ENCODE results near the gene TMEM151A. TPM values are rescaled to one million over a fixed set of nuclear protein-coding genes. Genes with fewer than 3 reads are reported as not detected.
"Not testable (repeated sequence)": the region's sequence is repeated elsewhere in the genome, so short reads cannot be mapped to it uniquely, and the experiment has no call there.

The TMEM151A gene
- total RNA-seq, 1 donor from 2014 or later = 19.2 TPM

- TF ChIP-seq CTCF (IDR thresholded peaks at IDR 0.05; ENCODE audit: partially characterized antibody, unreplicated experiment) = no peak
- Mint-ChIP-seq H3K4me1 (ENCODE audit: low read depth, unreplicated experiment) (peaks cover 9% of the 10 kb centered on the region), H3K4me3 (ENCODE audit: unreplicated experiment) (peak overlapping the region; percentile 11), H3K27ac (ENCODE audit: unreplicated experiment) (no peak overlapping the region), H3K9me3 (ENCODE audit: unreplicated experiment) (peaks cover 4% of the 10 kb centered on the region), H3K27me3 (ENCODE audit: unreplicated experiment) (peaks cover 10% of the 10 kb centered on the region), H3K36me3 (ENCODE audit: unreplicated experiment) (peaks cover 10% of the 10 kb centered on the region)
- DNase-seq = no peak
Observed at GRCh38 chr11:66247801-66248200, 43.9 kb upstream of the TMEM151A start.

GRCh38 chr11:66248903-66249302 lies 42.8 kb upstream of the TMEM151A start:
- DNase-seq = no peak
- Mint-ChIP-seq H3K4me1 (ENCODE audit: low read depth, unreplicated experiment) (peaks cover 16% of the 10 kb centered on the region), H3K27ac (ENCODE audit: unreplicated experiment) (no peak overlapping the region), H3K36me3 (ENCODE audit: unreplicated experiment) (peaks cover 10% of the 10 kb centered on the region), H3K9me3 (ENCODE audit: unreplicated experiment) (peaks cover 4% of the 10 kb centered on the region), H3K4me3 (ENCODE audit: unreplicated experiment) (no peak overlapping the region), H3K27me3 (ENCODE audit: unreplicated experiment) (peaks cover 12% of the 10 kb centered on the region)
- TF ChIP-seq CTCF (IDR thresholded peaks at IDR 0.05; ENCODE audit: partially characterized antibody, unreplicated experiment) = no peak

GRCh38 chr11:66251809-66252208 lies 39.9 kb upstream of the TMEM151A start:
- TF ChIP-seq CTCF (IDR thresholded peaks at IDR 0.05; ENCODE audit: partially characterized antibody, unreplicated experiment) = no peak
- peaks cover 9% of the 10 kb centered on the region for H3K27me3 Mint-ChIP-seq (ENCODE audit: unreplicated experiment)
- no peak for DNase-seq
- no peak overlapping the region for H3K4me3 Mint-ChIP-seq (ENCODE audit: unreplicated experiment)
- peaks cover 16% of the 10 kb centered on the region for H3K4me1 Mint-ChIP-seq (ENCODE audit: low read depth, unreplicated experiment)
- no peak overlapping the region for H3K27ac Mint-ChIP-seq (ENCODE audit: unreplicated experiment)
- peaks cover 4% of the 10 kb centered on the region for H3K9me3 Mint-ChIP-seq (ENCODE audit: unreplicated experiment)
- H3K36me3 Mint-ChIP-seq (ENCODE audit: unreplicated experiment) = peaks cover 10% of the 10 kb centered on the region

- peaks cover 10% of the 10 kb centered on the region for H3K36me3 Mint-ChIP-seq (ENCODE audit: unreplicated experiment)
- not testable (repeated sequence) for H3K9me3 Mint-ChIP-seq (ENCODE audit: unreplicated experiment); DNase-seq
- H3K4me3 Mint-ChIP-seq (ENCODE audit: unreplicated experiment) = peak overlapping the region; percentile 78
- H3K4me1 Mint-ChIP-seq (ENCODE audit: low read depth, unreplicated experiment) = peaks cover 16% of the 10 kb centered on the region
- peak overlapping the region; percentile 93 for H3K27ac Mint-ChIP-seq (ENCODE audit: unreplicated experiment)
- H3K27me3 Mint-ChIP-seq (ENCODE audit: unreplicated experiment) = peaks cover 10% of the 10 kb centered on the region
Observed at GRCh38 chr11:66253081-66253480, 38.6 kb upstream of the TMEM151A start.

- peak overlapping the region; percentile 79 for H3K4me3 Mint-ChIP-seq (ENCODE audit: unreplicated experiment)
- peaks cover 8% of the 10 kb centered on the region for H3K36me3 Mint-ChIP-seq (ENCODE audit: unreplicated experiment)
- DNase-seq = no peak
- peaks cover 7% of the 10 kb centered on the region for H3K9me3 Mint-ChIP-seq (ENCODE audit: unreplicated experiment)
- TF ChIP-seq CTCF (IDR thresholded peaks at IDR 0.05; ENCODE audit: partially characterized antibody, unreplicated experiment) = no peak
- peaks cover 14% of the 10 kb centered on the region for H3K27me3 Mint-ChIP-seq (ENCODE audit: unreplicated experiment)
- no peak overlapping the region for H3K27ac Mint-ChIP-seq (ENCODE audit: unreplicated experiment)
- H3K4me1 Mint-ChIP-seq (ENCODE audit: low read depth, unreplicated experiment) = peaks cover 15% of the 10 kb centered on the region
Observed at GRCh38 chr11:66258473-66258893, 33.2 kb upstream of the TMEM151A start.

Data from glutamatergic neuron (in vitro differentiated cells).